Spleen (tissue), 7 donors: Measurements from ENCODE around the gene AHNAK2.

Experiments
- POLR2A ChIP-seq, 3 donors: fragments of 450-650 bp; IDR thresholded peaks; one replicate each; pipeline ENCODE4 v1.5.1; 2017; ENCODE audit warnings: antibody characterized with exemption in 3 of 3, mild to moderate bottlenecking in 1 of 3
- POLR2AphosphoS5 ChIP-seq, 3 donors: sonication (generic); formaldehyde crosslinking; IDR thresholded peaks; one replicate each; pipeline ENCODE4 v1.5.1; 2017; ENCODE audit warnings: antibody characterized with exemption in 3 of 3
- TF ChIP-seq, protein P1 (sequence below), 11 experiments: fragments of 200-600 bp in 7 of 11; fragments of 450-650 bp in 4 of 11; sonication (generic) in 4 of 11; IDR thresholded peaks in 8 of 11; conservative IDR thresholded peaks in 3 of 11; 1 replicate in 7 of 11; 2 replicates in 4 of 11; pipeline versions ENCODE4 v1.4.0 to v1.8.0; 2016 to 2021; ENCODE audit warnings: antibody characterized with exemption in 11 of 11, inconsistent platforms in 4 of 11, mild to moderate bottlenecking in 1 of 11
- donor health status: DM: no; HTN: no; CAD: no; lungs with moderate emphysema.
- donor health status: DM: no; HTN: no; CAD: no.
- donor health status: DM: no; HTN: no; CAD: no.

DNA sequence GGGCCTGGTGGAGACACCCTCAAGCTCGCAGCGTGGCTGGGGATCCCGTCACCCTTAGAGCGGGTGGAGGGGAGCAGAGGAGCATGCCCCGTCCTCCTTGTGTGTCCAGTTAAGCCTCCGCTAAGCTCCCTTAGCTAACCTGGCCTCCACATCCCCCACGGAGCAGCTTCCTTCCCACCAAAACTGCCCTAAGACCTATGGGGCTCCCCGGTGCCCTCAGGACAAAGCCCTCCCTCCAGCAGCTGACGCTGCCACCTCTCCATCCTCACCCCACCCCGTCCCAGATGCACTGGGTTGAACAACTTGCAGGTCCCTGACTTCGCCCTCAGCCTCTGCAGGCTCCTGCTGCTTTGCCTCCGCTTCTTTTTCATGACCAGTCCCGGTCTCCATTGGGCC, 4.0 kb downstream of the AHNAK2 start:
- TF ChIP-seq, protein P1, sequence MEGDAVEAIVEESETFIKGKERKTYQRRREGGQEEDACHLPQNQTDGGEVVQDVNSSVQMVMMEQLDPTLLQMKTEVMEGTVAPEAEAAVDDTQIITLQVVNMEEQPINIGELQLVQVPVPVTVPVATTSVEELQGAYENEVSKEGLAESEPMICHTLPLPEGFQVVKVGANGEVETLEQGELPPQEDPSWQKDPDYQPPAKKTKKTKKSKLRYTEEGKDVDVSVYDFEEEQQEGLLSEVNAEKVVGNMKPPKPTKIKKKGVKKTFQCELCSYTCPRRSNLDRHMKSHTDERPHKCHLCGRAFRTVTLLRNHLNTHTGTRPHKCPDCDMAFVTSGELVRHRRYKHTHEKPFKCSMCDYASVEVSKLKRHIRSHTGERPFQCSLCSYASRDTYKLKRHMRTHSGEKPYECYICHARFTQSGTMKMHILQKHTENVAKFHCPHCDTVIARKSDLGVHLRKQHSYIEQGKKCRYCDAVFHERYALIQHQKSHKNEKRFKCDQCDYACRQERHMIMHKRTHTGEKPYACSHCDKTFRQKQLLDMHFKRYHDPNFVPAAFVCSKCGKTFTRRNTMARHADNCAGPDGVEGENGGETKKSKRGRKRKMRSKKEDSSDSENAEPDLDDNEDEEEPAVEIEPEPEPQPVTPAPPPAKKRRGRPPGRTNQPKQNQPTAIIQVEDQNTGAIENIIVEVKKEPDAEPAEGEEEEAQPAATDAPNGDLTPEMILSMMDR (IDR thresholded peaks at IDR 0.05 in 8 of 11, conservative IDR thresholded peaks at IDR 0.05 in 3 of 11) = no peak
- TF ChIP-seq POLR2A (IDR thresholded peaks at IDR 0.05) (no peak), POLR2AphosphoS5 (IDR thresholded peaks at IDR 0.05) (no peak)
